GM18858 (cell line): ENCODE results near the gene DLL1.
"Not testable (repeated sequence)": the region's sequence is repeated elsewhere in the genome, so short reads cannot be mapped to it uniquely, and the experiment has no call there.

Source experiments
- ATAC-seq: cut with Tn5 transposase; IDR thresholded peaks from one replicate; pipeline ENCODE4 v1.9.1; 2021; ENCODE audit not compliant: unreplicated experiment

The DLL1 gene

GRCh38 chr6:170269151-170269845 is 21.6 kb downstream of the DLL1 start:
- no peak for ATAC-seq

- ATAC-seq = no peak
Measured at GRCh38 chr6:170268216-170269129, 22.4 kb downstream of the DLL1 start.

- no peak for ATAC-seq
Measured at GRCh38 chr6:170267688-170268087, 23.2 kb downstream of the DLL1 start.

- no peak for ATAC-seq
Measured at GRCh38 chr6:170266061-170266825, 24.6 kb downstream of the DLL1 start.

- no peak for ATAC-seq
Measured at GRCh38 chr6:170265655-170266054, 25.2 kb downstream of the DLL1 start.

- ATAC-seq = not testable (repeated sequence)
Measured at GRCh38 chr6:170264644-170265043, 26.2 kb downstream of the DLL1 start.

GRCh38 chr6:170264086-170264485 is 26.8 kb downstream of the DLL1 start:
- ATAC-seq = no peak

GRCh38 chr6:170263410-170263809 is 27.5 kb downstream of the DLL1 start:
- ATAC-seq = no peak

GRCh38 chr6:170262489-170263088 is 28.3 kb downstream of the DLL1 start:
- ATAC-seq = no peak

- no peak for ATAC-seq
Measured at GRCh38 chr6:170261643-170262488, 29.0 kb downstream of the DLL1 start.

- ATAC-seq = no peak
Measured at GRCh38 chr6:170260686-170261085, 30.2 kb downstream of the DLL1 start.

- ATAC-seq = no peak
Measured at GRCh38 chr6:170259278-170259677, 31.6 kb downstream of the DLL1 start.

- no peak for ATAC-seq
Measured at GRCh38 chr6:170258407-170258806, 32.5 kb downstream of the DLL1 start.

- ATAC-seq = no peak
Measured at GRCh38 chr6:170257376-170257775, 33.5 kb downstream of the DLL1 start.

GRCh38 chr6:170256641-170257040 is 34.2 kb downstream of the DLL1 start:
- ATAC-seq = no peak

GRCh38 chr6:170255426-170256125 is 35.3 kb downstream of the DLL1 start:
- no peak for ATAC-seq

- no peak for ATAC-seq
Measured at GRCh38 chr6:170254315-170255213, 36.3 kb downstream of the DLL1 start.

- ATAC-seq = no peak
Measured at GRCh38 chr6:170253910-170254269, 37.0 kb downstream of the DLL1 start.
